ENCODE measurements around the gene ECSIT.
"Not testable (repeated sequence)": the region's sequence is repeated elsewhere in the genome, so short reads cannot be mapped to it uniquely, and the experiment has no call there.

ECSIT gene

DNA sequence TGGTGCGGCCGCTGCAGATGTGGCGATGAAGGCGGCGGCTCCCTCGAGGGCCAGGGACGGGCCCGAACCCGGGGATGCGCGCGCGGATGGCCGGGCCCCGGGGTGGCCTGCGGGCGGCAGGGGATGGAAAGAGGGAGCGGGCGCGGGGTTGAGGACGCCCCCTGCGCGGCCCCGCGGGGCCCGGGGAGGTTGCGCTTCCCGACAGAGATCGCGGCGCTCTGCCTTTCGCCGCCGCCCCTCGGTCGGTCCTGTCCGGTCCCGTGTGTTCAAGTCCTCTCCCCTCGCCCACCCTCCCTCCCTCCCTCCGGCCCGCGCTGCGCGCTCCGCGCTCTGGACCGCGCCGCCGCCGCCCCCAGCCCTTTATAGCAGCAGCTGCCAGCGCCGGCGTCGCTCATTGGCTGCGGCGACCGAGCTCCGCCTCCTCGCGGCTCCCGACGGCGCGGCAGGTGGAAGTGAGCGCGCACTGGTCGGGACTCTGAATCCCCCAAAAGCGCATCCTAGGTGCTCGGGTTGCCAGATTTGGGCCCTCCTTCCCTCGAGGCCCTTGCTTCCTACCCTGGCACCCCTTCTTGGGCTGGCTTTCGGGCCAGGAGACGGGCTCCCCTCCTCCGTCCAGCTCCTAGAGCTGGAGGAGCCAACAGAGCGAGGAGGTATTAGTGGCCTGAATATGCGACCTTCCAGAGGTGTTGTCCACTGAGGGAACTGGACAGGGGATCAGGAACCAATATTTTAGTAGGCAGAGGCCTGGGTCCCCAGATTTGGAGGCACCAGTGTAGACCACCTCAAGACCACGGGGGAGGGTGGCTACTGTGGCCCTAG, 48.0 kb downstream of the ECSIT start, which contains the start of gene ELAVL3:
Gene ELAVL3 (minus strand): TSS at position 332 of the 819 bp plus-strand sequence. CDS start 438 bp downstream, outside the sequence.
- TF ChIP-seq, protein P1, sequence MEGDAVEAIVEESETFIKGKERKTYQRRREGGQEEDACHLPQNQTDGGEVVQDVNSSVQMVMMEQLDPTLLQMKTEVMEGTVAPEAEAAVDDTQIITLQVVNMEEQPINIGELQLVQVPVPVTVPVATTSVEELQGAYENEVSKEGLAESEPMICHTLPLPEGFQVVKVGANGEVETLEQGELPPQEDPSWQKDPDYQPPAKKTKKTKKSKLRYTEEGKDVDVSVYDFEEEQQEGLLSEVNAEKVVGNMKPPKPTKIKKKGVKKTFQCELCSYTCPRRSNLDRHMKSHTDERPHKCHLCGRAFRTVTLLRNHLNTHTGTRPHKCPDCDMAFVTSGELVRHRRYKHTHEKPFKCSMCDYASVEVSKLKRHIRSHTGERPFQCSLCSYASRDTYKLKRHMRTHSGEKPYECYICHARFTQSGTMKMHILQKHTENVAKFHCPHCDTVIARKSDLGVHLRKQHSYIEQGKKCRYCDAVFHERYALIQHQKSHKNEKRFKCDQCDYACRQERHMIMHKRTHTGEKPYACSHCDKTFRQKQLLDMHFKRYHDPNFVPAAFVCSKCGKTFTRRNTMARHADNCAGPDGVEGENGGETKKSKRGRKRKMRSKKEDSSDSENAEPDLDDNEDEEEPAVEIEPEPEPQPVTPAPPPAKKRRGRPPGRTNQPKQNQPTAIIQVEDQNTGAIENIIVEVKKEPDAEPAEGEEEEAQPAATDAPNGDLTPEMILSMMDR (conservative IDR thresholded peaks at IDR 0.05; ENCODE audit: low read depth, low read length): no peak

GRCh38 chr19:11479898-11480714, 48.8 kb downstream of the ECSIT start:
- TF ChIP-seq, protein P1 (conservative IDR thresholded peaks at IDR 0.05; ENCODE audit: low read depth, low read length): no peak
- no peak overlapping the region for H3K4me3 ChIP-seq (ENCODE audit: low read depth, low read length)
- no peak for DNase-seq (ENCODE audit: low read depth)

More for the DNA sequence above, 48.0 kb downstream of the ECSIT start, which contains the start of gene ELAVL3:
- no peak within 1 kb of the TSS for H3K4me3 ChIP-seq (ENCODE audit: low read depth, low read length)
- DNase-seq (ENCODE audit: low read depth): no peak

DNA sequence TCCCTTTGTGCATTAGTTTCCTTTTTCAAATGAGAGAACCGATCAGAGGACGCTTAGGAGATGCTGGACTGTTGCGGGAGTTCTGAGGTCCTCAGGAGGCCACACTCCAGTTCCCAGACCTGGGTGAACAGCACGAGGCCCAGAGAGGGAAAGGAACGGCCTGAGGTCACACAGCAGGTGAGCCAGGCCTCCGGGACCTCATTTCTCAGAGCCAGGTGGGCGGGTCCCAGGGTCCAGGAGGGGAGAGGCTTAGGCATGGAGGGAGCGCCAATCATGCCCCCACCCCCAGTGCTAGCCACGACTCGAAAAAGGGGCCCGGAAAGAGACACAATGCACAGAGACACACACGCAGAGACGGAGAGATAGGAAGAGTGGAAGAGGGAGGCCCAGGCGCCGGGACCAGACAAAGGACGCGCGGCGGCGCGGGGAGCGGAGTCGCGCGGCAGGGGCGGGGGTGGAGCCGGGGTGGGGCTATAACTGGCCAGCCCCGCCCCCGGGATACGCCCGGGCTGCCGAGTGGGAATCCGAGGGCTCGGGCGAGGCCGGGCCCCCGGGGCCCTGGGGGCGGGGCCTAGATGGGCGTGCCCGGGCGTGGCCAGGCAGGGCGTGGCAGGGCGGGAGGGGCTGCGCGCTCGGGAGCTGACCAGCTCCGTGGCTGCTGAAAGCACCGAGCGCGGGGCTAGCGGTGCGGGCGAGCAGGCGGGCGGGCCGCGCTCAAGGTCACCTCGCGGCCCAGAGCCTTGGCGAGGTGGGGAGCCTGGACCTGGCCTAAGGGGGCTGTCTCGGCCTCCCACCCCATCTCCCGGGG, 49.6 kb downstream of the ECSIT start:
- DNase-seq (ENCODE audit: low read depth): peak; percentile 15

DNA sequence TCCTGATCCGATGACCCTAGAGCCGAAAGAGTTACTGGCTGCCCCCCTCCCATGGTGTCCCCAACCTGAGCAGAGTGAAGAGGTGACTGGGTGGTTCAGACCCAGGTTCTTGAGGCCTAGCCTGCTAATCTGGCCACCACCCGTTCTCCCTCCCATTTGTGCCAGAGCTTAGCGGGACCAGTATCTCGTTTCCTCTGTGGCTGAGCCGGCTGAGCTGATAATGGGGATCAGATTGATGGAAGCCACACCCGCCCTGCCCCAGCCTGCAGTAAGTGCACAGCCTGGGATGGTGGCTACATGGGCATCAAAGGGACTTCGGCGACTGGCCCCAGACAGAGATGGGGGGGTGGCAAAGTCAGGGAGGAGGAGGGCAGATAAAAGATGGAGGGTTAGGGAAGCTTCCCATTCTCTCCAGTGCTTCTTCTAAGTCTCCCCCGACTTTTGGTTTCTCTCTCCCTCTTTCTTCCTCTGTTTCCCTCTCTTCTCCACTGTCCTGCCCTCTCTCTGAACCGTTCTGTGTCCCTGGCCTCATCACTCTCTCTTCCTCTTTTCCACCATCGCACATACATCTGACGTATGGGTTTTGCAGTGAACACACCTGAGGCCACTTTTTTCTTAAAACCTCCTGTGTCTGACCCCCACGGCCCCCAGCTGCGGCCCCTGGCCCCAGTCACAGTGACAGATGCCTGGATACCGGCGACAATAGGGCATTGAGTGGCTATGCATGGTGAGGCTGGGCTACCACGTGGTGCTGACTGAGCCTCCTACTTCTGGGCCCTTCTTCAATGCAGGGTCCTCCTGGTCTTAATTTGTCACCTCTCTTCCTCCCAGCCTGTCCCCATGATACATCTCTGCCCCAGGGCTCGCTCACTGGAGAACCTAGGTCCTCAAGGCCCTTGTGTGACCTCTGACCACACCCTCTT, 50.5 kb downstream of the ECSIT start:
- TF ChIP-seq, protein P1 (conservative IDR thresholded peaks at IDR 0.05; ENCODE audit: low read depth, low read length): no peak
- no peak overlapping the region for H3K4me3 ChIP-seq (ENCODE audit: low read depth, low read length)
- no peak for DNase-seq (ENCODE audit: low read depth)

More for the DNA sequence above, 49.6 kb downstream of the ECSIT start:
- H3K4me3 ChIP-seq (ENCODE audit: low read depth, low read length): no peak overlapping the region
- TF ChIP-seq, protein P1 (conservative IDR thresholded peaks at IDR 0.05; ENCODE audit: low read depth, low read length): no peak

DNA sequence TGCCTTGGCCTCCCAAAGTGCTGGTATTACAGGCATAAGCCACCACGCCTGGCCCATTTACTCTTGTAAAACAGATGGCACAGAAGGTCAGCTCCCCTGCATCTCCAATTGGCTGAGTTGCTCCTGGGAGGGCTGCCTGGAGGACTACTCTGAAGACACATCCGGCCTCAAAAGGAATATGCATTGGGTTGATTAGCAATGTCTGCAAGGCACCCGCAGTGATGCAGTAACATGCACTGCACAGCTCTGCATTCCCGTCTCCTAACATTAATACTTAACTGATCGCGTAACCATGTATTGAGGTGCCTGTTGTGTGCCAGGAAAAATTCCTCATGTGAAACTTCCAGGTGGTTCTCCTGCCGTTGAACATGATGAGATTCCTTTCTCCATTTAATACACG, 53.1 kb downstream of the ECSIT start:
- H3K4me3 ChIP-seq (ENCODE audit: low read depth, low read length): no peak overlapping the region
- DNase-seq (ENCODE audit: low read depth): no peak
- TF ChIP-seq, protein P1 (conservative IDR thresholded peaks at IDR 0.05; ENCODE audit: low read depth, low read length): no peak

- H3K4me3 ChIP-seq (ENCODE audit: low read depth, low read length); DNase-seq (ENCODE audit: low read depth): not testable (repeated sequence)
Observed at GRCh38 chr19:11475343-11475742, 53.6 kb downstream of the ECSIT start.

Data from choroid plexus epithelial cell (primary cell).